HG03159 (cell line): ENCODE data around the gene SPTY2D1.

Experiments
- ATAC-seq: cut with Tn5 transposase; IDR thresholded peaks from one replicate; pipeline ENCODE4 v1.9.1; 2021; ENCODE audit warnings: mild to moderate bottlenecking, moderate library complexity; ENCODE audit not compliant: unreplicated experiment

Gene SPTY2D1

GRCh38 chr11:18566406-18566805 is 67.7 kb downstream of the SPTY2D1 start:
- ATAC-seq: no peak

DNA sequence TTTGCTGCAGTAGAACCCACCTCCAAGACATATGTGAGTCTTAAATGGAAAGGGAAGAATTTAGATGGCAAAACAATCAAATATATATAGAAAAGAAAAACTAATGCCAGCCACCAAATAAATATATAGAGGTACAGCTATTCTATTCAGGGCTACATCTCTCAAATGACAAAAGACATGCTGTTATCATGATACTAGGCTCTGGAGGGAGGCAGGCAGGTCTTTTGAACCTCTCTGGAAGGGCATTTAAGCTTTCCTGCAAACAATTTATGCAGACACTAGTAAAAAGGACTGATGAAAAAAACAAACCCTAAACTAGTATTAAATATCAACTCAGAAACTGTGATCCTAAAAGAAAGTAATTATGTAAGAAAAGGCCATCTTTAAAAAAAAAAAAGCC is 70.0 kb downstream of the SPTY2D1 start:
- ATAC-seq: no peak

DNA sequence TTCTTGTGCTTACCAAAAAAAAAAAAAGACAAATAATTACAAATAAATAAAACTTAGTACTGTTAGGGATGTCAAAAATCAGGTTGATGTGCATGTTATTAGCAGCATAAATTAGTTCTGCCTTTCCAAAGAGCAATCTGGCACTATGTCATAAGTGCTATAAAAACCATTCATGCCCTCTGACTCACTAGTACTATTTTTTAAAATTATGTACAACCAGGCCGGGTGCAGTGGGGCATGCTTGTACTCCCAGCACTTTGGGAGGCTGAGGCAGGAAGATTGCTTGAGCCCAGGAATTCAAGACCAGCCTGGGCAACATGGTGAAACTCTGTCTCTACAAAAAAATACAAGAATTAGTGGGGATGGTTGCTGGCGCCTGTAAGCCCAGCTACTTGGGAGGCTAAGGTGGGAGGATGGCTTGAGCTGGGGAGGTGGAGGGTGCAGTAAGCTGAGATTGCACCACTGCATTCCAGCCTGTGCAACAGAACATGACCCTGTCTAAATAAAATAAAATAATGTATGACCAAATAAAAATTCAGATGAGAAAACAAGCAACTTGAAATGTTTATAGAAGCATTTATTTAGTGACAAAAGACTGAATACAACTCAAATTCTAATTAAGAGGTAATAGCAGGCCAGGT is 70.9 kb downstream of the SPTY2D1 start:
- no peak for ATAC-seq
